ENCODE data around the gene ATF7IP2. TPM values are rescaled to one million over a fixed set of nuclear protein-coding genes. Genes with fewer than 3 reads are reported as not detected.

ATF7IP2 gene
- 27.4 and 28.4 TPM in 2 replicates for total RNA-seq (2014; rRNA removed; shearing (Covaris generic))
- 34.5 and 46.8 TPM in 2 replicates for total RNA-seq (2022)
- Bru-seq, nascent RNA = percentile 73 among the genes with signal in this experiment
- BruChase-seq, experiment 1, labeled RNA remaining after a 6-hour chase = percentile 85 among the genes with signal in this experiment
- BruChase-seq, experiment 2, labeled RNA remaining after a 2-hour chase = percentile 78 among the genes with signal in this experiment
- long read RNA-seq, transcript ATF7IP2-214 (3 exons, 576 nt) = major isoform, 8 of 13 reads
- long read RNA-seq, partial matches to known transcripts = 0 of 13 reads
- long read RNA-seq, other reads (novel, unspliced or antisense) = 4 of 13 reads

GRCh38 chr16:10385725-10386516 is at the start of gene ATF7IP2:
ATF7IP2 (plus strand) TSS chr16:10386061; CDS start chr16:10430621, 44,560 bp downstream.
- H3K4me1 ChIP-seq (ENCODE audit: insufficient read depth, low read length, poor library complexity, severe bottlenecking) = peaks cover 28% of the 10 kb centered on the region
- H3K9me2 ChIP-seq (ENCODE audit: insufficient read depth, low read length) = no peaks in the 10 kb centered on the region
- POLR2A ChIA-PET = interaction anchor here (0.6 to 1.7 kb wide), 7 partner anchors 17 to 1839 kb away, joined by 3 to 4 read pairs (median 4); no protein-coding TSS in a partner anchor
- CTCF ChIA-PET (ENCODE audit: unreplicated experiment) = no interaction called here
- H3K79me2 ChIP-seq (ENCODE audit: insufficient read depth, low read depth, low read length) = peaks cover 24% of the 10 kb centered on the region; the same call in 1 of the 2 replicates
- H3K27ac ChIP-seq (ENCODE audit: low read depth, low read length, poor library complexity, severe bottlenecking) = peak within 1 kb of the TSS; percentile 47
- intact Hi-C loops (cut with micrococcal nuclease; ENCODE audit: unreplicated experiment) = loop anchor here (5.0 to 10.0 kb wide), 4 partner anchors 59 to 559 kb away; partner anchors contain the start of genes CLEC16A and DEXI
- peak within 1 kb of the TSS; percentile 81 for H3K4me2 ChIP-seq (ENCODE audit: low read length)
- no peaks in the 10 kb centered on the region for H4K20me1 ChIP-seq (ENCODE audit: insufficient read depth, low read length)
- peaks cover 6% of the 10 kb centered on the region; the same call in 1 of the 2 replicates for H3K9me3 ChIP-seq (ENCODE audit: low read length)
- peak within 1 kb of the TSS; percentile 80 for H2AFZ ChIP-seq (ENCODE audit: low read length)
- no TSS peak for BruUV-seq (replicated peaks)
- DNase-seq (ENCODE audit: low spot score) = peak; percentile 96
- peaks cover 32% of the 10 kb centered on the region for H3K36me3 ChIP-seq (ENCODE audit: insufficient read depth, low read length)
- peak within 1 kb of the TSS; percentile 88 for H3K4me3 ChIP-seq (ENCODE audit: low read depth, low read length, poor library complexity, severe bottlenecking)
- no peak for TF ChIP-seq EZH2phosphoT487 (IDR thresholded peaks at IDR 0.05; ENCODE audit: borderline replicate concordance, low read depth, low read length)
- TF ChIP-seq CTCF (conservative IDR thresholded peaks at IDR 0.05; ENCODE audit: low read length) = no peak

- ChIA-PET POLR2A (interaction anchor here (0.6 to 0.8 kb wide), 2 partner anchors 38 to 1596 kb away, joined by 3 read pairs; no protein-coding TSS in a partner anchor), CTCF (ENCODE audit: unreplicated experiment) (no interaction called here)
- Histone ChIP-seq H2AFZ (ENCODE audit: low read length) (no peak overlapping the region), H3K4me2 (ENCODE audit: low read length) (no peak overlapping the region), H4K20me1 (ENCODE audit: insufficient read depth, low read length) (no peaks in the 10 kb centered on the region), H3K36me3 (ENCODE audit: insufficient read depth, low read length) (no peaks in the 10 kb centered on the region), H3K9me2 (ENCODE audit: insufficient read depth, low read length) (no peaks in the 10 kb centered on the region), H3K27ac (ENCODE audit: low read depth, low read length, poor library complexity, severe bottlenecking) (no peak overlapping the region), H3K79me2 (ENCODE audit: insufficient read depth, low read depth, low read length) (no peaks in the 10 kb centered on the region), H3K4me3 (ENCODE audit: low read depth, low read length, poor library complexity, severe bottlenecking) (no peak overlapping the region), H3K9me3 (ENCODE audit: low read length) (peaks cover 28% of the 10 kb centered on the region), H3K4me1 (ENCODE audit: insufficient read depth, low read length, poor library complexity, severe bottlenecking) (no peaks in the 10 kb centered on the region)
- no TSS peak for BruUV-seq (replicated peaks)
- intact Hi-C loops (cut with micrococcal nuclease; ENCODE audit: unreplicated experiment) = no loop called here
- TF ChIP-seq EZH2phosphoT487 (IDR thresholded peaks at IDR 0.05; ENCODE audit: borderline replicate concordance, low read depth, low read length) = no peak
- TF ChIP-seq CTCF (conservative IDR thresholded peaks at IDR 0.05; ENCODE audit: low read length) = no peak
- DNase-seq (ENCODE audit: low spot score) = no peak
Measured at GRCh38 chr16:10338426-10338825, 47.4 kb upstream of the ATF7IP2 start.
